Pancreas (tissue), 10 donors: ENCODE measurements around the gene PARD3B. TPM values are rescaled to one million over a fixed set of nuclear protein-coding genes. Genes with fewer than 3 reads are reported as not detected.

Source experiments
- ATAC-seq, 4 donors: fragments of 200-7000 bp; cut with Tn5 transposase; one replicate each; pipeline versions ENCODE4 v1.8.0 to v1.9.1; 2020; ENCODE audit warnings: mild to moderate bottlenecking in 4 of 4, moderate library complexity in 4 of 4
- DNase-seq, 6 donors: peaks; one replicate each; pipeline ENCODE4 v3.0.0-alpha.2; 2020
- FAIRE-seq: peaks from 2 replicates; lab custom pipeline; 2012; peaks lifted over from hg19 to GRCh38; lab: Jason Lieb, UNC
- H3K27ac ChIP-seq, 4 donors: fragments of 200-600 bp; sonication (generic); 1 replicate in 3 of 4; 2 replicates in 1 of 4; pipeline versions ENCODE4 v1.5.0 to v1.8.0; 2020
- H3K27me3 ChIP-seq, 4 donors: fragments of 200-600 bp; one replicate each; pipeline ENCODE4 v1.8.0; 2021
- H3K36me3 ChIP-seq, 3 donors: fragments of 200-600 bp; sonication (generic) in 1 of 3; one replicate each; pipeline versions ENCODE4 v1.5.0 to v1.8.0; 2020 to 2021
- H3K4me1 ChIP-seq, 3 donors: fragments of 200-600 bp; one replicate each; pipeline ENCODE4 v1.8.0; 2021
- H3K4me3 ChIP-seq, 4 donors: fragments of 200-600 bp; sonication (generic) in 2 of 4; one replicate each; pipeline versions ENCODE4 v1.5.0 to v1.8.0; 2020 to 2021
- H3K9me3 ChIP-seq, 4 donors: fragments of 200-600 bp; one replicate each; pipeline ENCODE4 v1.8.0; 2021
- CTCF ChIP-seq, 4 donors: fragments of 200-600 bp; sonication (generic) in 3 of 4; IDR thresholded peaks; one replicate each; pipeline versions ENCODE4 v1.5.0 to v1.8.0; 2021; ENCODE audit warnings: antibody characterized with exemption in 4 of 4
- WGBS, 2 donors: extraction: QIAGEN DNeasy Blood & Tissue Kit; methylation state at CpG; one replicate each; pipeline ENCODE4 v1.1.7; 2013; 5-methylcytosine and 5-hydroxymethylcytosine counted together
- intact Hi-C, 3 donors: fragments of 100-400 bp; cut with DNase I; formaldehyde crosslinking; loops; one replicate each; pipeline versions ENCODE4 v1.11.1 to v1.14.2; 2022
- polyA plus RNA-seq, 2 donors: library from polyadenylated mRNA; stranded (reverse); fragments of 200-250 nt; gene quantifications; one replicate each; pipeline ENCODE4 v1.2.3, GENCODE V29; 2013
- total RNA-seq, 6 donors: library from RNA; stranded (reverse); fragmentation: NEBNext Ultra II Directional in 4 of 6; extraction: Animal tissue kit (Norgen Biotek cat#: 25700) in 4 of 6; gene quantifications; one replicate each; pipeline versions ENCODE4 v1.2.1 to v1.2.4, GENCODE V29; 2021 to 2023
- donor health status: healthy with polysubstance abuse.
- donor health status: DM: no; HTN: no; CAD: no; lungs with moderate emphysema.
- donor health status: DM: no; HTN: no; CAD: no.
- donor health status: control.
- donor health status: control.
- donor health status: Bipolar disorder and iron deficiency.
- donor health status: DM: yes; HTN: yes; CAD: no.
- donor health status: DM: no; HTN: no; CAD: no.
- donor health status: DM: no; HTN: no; CAD: no.
- donor health status: DM: yes; HTN: yes; CAD: no.

PARD3B gene
- total and polyA plus RNA-seq, 8 donors = 2.8 to 21.5 (median 12.7) TPM

- ATAC-seq = no peak
- FAIRE-seq = no peak
- intact Hi-C loops = no loop called here
- Histone ChIP-seq H3K4me3 (no peak overlapping the region), H3K27ac (no peak overlapping the region), H3K27me3 (no peaks in the 10 kb centered on the region), H3K9me3 (no peaks in the 10 kb centered on the region), H3K36me3 (no peaks in the 10 kb centered on the region), H3K4me1 (peaks cover 0 to 8% (median 0%) of the 10 kb centered on the region in 3 donors)
- no peak for TF ChIP-seq CTCF (IDR thresholded peaks at IDR 0.05)
- WGBS, 2 donors = 90 to 96% methylated on average over 2 of the region's 2 CpGs
- no peak for DNase-seq
These were observed 3.6 kb upstream of the PARD3B start for GRCh38 chr2:204541637-204542036.

DNA sequence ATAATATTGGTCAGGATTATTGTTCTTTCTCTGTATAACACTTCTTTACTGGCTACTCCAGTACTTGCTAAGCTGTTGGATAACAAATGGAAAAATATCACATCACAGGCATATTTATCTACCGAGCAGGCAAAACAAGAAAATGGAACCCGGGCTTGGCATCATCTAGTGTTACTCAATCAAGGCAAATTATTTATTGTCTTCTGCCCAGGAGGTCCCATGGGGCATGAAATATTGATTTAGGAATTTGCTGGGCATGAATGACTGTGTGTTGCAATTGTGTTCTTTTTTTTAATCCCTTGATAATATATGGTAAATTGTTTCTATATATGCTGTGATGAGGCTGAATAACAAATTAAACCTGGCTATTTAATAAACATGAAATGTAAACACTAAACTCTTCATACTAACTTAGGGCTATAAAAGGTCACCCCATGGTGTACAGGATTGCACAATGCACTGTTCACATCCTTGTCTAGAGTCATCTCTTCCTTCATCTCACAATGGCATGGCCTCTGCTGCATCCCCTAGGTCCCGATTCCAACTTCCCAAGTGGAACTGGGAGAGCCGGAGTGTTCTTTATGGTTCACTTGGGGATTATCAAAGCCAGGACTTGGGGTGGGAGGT lies 2.2 kb upstream of the PARD3B start:
- Histone ChIP-seq H3K4me3 (no peak overlapping the region), H3K27me3 (no peaks in the 10 kb centered on the region), H3K27ac (no peak overlapping the region), H3K9me3 (no peaks in the 10 kb centered on the region), H3K36me3 (no peaks in the 10 kb centered on the region), H3K4me1 (peaks cover 0 to 20% (median 0%) of the 10 kb centered on the region in 3 donors)
- intact Hi-C loops = no loop called here
- 60 to 73% methylated on average over 4 of the region's 4 CpGs for WGBS, 2 donors
- no peak for FAIRE-seq
- ATAC-seq = no peak
- no peak for TF ChIP-seq CTCF (IDR thresholded peaks at IDR 0.05)
- DNase-seq = peak in 1 of 6 donors; percentile 15

GRCh38 chr2:204545861-204546735 lies 823 bp downstream of the PARD3B start:
- Histone ChIP-seq H3K27ac (peak overlapping the region; percentile 85 to 89 (median 86)), H3K4me3 (peak overlapping the region; percentile 68 to 97 (median 90)), H3K9me3 (no peaks in the 10 kb centered on the region), H3K4me1 (peaks cover 0 to 20% (median 0%) of the 10 kb centered on the region in 3 donors), H3K36me3 (no peaks in the 10 kb centered on the region), H3K27me3 (no peaks in the 10 kb centered on the region)
- intact Hi-C loops = no loop called here
- FAIRE-seq = no peak
- peak in 5 of 6 donors; percentile 33 to 86 (median 45) for DNase-seq
- ATAC-seq = peak; percentile 47 to 72 (median 66)
- whole genome bisulfite sequencing, 2 donors = 1% methylated on average over 37 to 45 of the region's 45 CpGs
- no peak for TF ChIP-seq CTCF (IDR thresholded peaks at IDR 0.05)

DNA sequence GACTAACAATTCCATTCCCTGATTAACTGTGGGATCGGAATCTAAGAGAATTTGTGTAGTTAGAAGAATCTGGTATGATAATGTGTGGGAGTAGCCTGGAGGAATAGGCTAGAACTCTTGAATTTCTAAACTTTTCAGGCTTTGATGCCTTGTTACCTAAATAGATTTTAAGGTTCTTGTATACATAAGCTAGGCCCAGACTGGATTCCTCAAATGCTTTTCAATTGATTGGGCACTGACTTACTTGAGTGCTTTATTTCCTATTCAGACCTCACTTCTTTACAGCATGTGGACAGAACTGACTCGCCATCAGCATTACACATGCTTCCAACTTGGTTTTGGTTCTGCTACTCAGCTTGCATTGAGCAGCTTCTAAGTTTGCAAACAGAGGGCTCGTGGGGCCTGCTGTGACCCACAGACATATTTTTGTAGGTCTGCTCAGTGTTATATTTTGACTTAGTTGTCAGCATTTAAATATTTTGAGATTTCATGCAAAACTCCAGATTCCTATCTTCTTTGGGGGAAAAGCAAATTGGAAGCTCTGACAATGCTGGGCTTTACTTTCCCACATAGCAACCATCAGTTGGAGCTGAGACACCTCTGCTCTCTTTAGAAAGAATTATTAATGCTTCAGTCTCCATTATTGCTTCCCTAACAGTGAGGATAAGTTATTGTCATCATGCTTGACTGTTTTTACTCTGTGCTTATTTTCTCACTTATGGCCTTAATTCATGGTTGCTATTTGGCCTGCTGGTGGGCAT lies 5.7 kb downstream of the PARD3B start:
- intact Hi-C loops = no loop called here
- Histone ChIP-seq H3K4me1 (peaks cover 0 to 16% (median 0%) of the 10 kb centered on the region in 3 donors), H3K9me3 (no peaks in the 10 kb centered on the region), H3K36me3 (no peaks in the 10 kb centered on the region), H3K4me3 (no peak overlapping the region), H3K27me3 (no peaks in the 10 kb centered on the region), H3K27ac (peak overlapping the region in 1 of 4 donors; percentile 5)
- FAIRE-seq (no peak), DNase-seq (no peak), ATAC-seq (peak in 2 of 4 donors; percentile 13 to 14)
- no peak for TF ChIP-seq CTCF (IDR thresholded peaks at IDR 0.05)
- 73 to 75% methylated on average over 3 of the region's 3 CpGs for WGBS, 2 donors
